ENCODE results near the gene CLIC5.

Gene CLIC5

DNA sequence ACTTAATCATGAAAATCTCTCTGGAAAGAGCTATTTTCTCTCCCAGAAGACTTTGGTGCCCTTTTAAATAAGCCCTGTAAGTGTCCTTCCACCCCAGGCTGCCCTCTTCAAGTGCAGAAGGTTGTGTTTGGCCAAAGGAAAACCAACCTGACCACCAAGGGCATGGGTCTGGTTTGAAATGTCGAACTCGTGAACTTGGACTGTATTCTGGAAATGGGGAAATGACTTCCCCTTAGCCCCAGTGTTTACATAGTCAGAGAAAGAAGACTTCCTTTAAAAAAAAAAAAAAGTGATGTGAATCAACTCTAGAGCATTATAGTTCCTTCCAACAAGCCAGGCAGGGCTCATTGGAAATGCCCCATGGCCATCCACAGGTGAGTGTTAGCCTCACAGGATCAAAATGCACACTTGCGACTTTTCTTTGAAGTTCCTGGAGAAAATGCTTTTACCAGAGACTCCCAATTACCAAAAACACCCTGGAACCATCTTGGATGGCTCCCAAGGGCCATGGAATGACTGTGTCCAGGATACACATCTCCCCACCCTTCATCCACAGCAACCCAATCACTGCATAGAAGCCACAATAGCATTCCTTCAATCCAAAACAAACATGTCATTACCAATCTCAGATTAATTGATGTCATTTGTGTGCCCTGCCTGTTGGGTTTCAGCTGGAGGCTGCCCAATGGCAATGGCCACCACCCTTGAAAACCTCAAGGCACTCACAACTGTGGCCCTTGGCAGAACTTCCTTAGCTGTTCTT is 133.8 kb downstream of the CLIC5 start:
- DNase-seq = no peak

- DNase-seq = no peak
Measured at GRCh38 chr6:45880676-45881075, 135.0 kb downstream of the CLIC5 start.

GRCh38 chr6:45880159-45880558 is 135.5 kb downstream of the CLIC5 start:
- DNase-seq = no peak

DNA sequence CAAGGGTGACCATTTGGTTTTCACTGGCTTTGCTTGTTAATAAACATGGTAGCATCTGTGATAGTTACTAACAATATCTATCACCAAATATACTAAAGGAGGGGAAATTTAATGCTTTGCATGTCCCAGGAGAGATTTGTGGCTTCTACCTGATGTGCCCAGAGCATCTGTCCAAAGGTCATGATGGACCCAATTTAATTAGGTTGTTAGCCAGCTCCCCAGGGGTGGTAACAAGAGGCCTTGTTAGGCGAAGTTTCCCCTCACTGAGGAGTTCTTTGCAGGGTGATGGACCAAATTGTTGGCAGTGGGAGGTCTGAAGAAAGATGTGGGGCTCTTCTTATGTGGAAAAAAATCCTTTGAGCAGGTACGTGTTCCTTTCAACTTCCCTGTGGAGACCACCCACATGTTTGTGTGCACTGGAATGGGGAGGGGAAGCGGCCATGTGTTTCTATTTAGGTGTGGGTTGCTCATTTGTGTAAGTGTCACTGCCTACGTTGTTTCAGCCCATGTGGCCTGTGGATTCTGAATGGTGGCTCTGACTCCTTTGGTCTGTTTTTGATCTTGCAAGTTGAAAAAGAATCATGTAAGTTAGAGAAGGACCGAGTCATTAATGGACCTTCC is 137.6 kb downstream of the CLIC5 start:
- DNase-seq = no peak

DNA sequence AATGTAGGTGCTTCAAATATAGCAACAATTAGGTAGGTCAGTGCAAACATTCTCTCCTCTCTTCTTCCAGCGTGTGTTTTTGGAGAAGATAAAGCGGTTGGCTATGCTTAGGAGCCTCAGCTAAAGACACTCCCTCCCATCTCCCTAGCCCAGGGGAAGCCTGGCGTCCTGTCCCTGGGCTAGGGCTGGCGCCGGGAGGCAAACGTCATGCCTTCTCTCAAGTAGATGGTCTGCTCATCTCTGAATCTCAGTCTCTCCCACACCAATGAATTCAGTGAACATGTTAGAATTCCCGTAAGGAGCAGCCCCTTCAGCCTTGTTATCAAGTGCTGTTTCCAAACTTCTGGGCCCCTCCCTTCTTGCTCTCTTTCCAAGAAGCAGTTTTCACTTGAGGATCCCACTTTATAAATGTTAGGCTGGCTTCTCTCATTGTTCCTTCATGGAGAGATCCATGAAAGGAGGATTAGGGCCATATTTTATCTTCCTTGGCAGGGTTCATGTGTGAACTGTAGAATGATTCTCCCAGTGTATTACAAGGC is 142.8 kb downstream of the CLIC5 start:
- DNase-seq = no peak

DNA sequence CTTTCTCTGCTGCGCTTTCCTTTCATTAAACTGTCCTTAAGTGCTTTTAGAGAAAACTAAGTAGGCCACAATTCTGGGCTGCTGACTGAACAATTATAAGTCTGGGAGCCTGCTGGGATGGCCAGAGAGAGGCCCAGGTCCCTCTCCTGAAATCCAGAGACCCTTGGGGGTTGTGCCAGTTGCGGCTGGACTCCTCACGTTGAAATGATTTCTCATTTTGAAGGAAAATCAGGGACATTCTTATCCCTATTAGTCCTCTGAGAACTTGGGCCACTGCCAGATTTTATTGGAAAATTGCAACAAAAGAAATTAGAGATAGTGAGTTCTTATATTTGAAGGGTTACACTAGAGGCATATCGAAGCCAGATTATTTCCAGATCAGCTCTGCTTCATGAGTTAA is 145.1 kb downstream of the CLIC5 start:
- no peak for DNase-seq

- no peak for DNase-seq
Measured at GRCh38 chr6:45864651-45865050, 151.0 kb downstream of the CLIC5 start.

GRCh38 chr6:45858691-45859090 is 157.0 kb downstream of the CLIC5 start:
- DNase-seq = no peak

DNA sequence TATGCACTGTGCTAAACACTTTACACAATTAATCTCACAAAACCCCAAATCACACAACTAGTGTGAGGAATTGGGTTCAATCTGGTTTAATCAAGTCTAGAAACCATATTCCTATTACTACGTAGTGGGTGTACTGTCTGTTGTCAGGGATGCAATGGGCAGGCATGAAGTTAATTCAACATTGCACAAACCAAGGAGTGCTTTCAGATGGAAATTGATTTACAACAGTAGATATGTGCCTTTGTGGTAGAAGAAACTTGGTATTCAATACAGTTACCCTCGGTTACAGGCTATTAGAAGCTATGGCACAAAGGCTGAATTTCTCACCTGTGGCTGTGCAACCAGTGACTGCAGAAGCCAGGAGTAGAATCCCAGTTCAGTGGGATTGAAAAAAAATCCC is 157.8 kb downstream of the CLIC5 start:
- DNase-seq = no peak

- no peak for DNase-seq
Measured at GRCh38 chr6:45855642-45856394, 159.8 kb downstream of the CLIC5 start.

DNA sequence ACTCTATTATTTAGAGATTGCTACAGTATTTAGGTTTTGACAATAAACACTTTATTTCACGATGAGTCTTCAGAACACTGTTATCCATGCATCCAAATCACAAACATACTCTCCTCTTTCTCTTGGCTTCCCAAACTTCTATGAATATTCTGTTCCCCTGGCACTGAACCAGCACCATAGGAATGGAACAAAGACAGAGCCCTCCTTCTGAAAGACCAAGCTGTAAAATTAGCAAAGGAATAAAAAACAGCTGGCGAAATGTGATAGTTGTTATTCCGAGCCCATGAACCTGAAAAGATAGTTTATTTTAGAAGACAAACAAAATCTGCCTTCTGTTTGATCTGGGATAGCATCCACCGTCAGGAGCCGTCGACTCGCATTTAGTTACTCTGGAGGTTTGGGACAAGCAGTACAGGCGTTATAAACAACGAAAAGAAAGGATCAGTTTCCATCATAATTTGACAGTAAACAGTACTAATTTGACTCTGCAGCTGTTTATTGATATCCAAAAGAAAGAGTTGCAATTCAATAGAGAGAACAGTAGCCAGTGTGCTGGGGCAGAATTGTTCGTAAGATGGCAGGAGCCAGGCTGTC is 161.4 kb downstream of the CLIC5 start:
- no peak for DNase-seq

DNA sequence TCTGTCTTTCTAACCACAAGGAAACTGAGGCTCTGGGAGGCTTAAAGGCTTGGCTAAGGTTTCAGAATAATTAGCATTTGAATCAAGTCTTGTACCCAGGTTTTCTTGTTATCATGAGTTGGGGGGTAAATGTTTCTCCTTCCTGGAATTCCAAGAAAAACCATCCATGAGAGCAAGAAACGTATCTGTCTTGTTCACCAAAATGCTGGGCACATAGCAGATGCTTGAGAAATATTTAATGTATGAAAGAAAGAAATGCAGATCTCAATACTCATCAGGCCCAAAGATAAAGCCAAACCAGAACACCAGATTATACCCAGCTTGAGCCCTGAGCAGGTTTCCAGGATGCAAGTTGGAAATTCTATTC is 164.6 kb downstream of the CLIC5 start:
- DNase-seq = no peak

GRCh38 chr6:45850378-45851033 is 165.2 kb downstream of the CLIC5 start:
- DNase-seq = no peak

GRCh38 chr6:45845567-45845966 is 170.1 kb downstream of the CLIC5 start:
- no peak for DNase-seq

GRCh38 chr6:45844986-45845385 is 170.7 kb downstream of the CLIC5 start:
- no peak for DNase-seq

- no peak for DNase-seq
Measured at GRCh38 chr6:45843848-45844521, 171.7 kb downstream of the CLIC5 start.

DNA sequence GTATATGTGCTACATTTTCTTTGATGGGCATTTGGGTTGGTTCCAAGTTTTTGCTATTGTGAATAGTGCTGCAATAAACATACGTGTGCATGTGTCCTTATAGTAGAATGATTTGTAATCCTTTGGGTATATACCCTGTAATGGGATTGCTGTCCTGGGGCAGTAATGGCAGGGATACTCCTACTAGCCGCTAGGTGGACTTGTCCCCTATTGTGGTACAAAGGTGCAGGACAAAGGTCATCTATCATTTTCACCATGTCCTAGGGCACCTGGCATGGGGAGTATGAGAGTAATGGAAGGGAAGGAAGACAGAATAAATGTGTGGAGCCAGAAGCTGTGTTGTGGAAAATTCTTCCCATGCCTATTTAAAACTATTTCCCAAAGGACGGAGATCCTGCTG is 174.6 kb downstream of the CLIC5 start:
- DNase-seq = no peak

- DNase-seq = no peak
Measured at GRCh38 chr6:45838996-45839395, 176.7 kb downstream of the CLIC5 start.

DNA sequence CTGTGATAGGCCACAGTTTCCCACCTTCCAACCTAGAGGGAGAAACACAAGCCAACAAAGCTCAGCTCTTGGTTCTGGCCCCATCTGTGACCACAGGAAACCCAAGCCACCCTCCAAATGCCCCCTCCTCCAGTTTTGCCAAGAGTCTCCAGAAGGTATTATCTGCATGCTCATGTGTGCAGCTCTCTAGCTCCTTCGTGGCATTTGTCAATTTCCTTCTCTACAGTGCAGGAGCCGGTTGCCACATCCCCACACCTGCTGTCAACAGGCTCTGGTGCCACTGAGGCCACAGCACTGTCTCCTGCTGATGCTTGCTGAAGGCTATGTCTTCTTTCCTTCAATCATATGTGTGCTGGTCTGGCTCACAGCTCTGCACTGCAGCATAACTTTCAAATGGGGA is 177.2 kb downstream of the CLIC5 start:
- DNase-seq = no peak

DNA sequence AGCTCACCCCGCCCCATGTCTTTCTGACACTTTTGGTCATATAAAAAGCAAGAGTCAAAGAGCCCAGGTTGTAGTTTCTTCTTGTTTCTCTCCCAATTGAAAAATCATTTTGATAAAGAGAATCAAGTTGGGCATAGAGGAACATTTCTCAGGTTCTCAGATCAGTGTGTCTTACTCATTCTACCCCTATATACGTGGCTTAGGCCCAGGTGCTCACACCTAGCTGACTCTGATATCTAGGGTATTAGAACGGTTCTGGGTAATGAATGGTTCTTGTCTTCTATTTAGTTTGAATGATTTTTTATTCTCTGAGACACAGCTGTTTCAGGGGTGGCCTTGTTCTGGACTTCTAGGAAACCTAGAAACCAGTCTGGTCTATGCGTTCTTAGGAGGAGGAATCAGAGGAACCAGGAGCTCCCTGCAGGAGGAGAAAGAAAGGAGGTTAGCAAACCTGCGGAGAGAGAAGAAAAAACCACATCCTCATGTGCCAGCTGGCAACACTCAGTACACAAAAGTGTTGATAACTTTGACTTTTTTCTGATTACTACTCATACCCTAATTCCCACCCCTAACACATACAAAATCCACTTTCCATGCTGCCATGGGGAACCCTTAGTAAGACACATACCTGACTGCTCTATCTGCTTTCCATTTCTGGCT is 178.0 kb downstream of the CLIC5 start:
- DNase-seq = no peak

- no peak for DNase-seq
Measured at GRCh38 chr6:45836984-45837383, 178.7 kb downstream of the CLIC5 start.

- DNase-seq = no peak
Measured at GRCh38 chr6:45836438-45836824, 179.2 kb downstream of the CLIC5 start.

Data from NCI-H510A treated with DMSO at 0.1 percent for 48 hours (cell line).